ENCODE measurements around the gene EPHA4. TPM values are rescaled to one million over a fixed set of nuclear protein-coding genes. Genes with fewer than 3 reads are reported as not detected.
A peak's percentile ranks its signal among the peaks of the same experiment; 100 is the strongest.

Gene EPHA4
- total and polyA plus RNA-seq, 4 experiments from 2014 or later = 20.9 to 132 (median 79.9) TPM

DNA sequence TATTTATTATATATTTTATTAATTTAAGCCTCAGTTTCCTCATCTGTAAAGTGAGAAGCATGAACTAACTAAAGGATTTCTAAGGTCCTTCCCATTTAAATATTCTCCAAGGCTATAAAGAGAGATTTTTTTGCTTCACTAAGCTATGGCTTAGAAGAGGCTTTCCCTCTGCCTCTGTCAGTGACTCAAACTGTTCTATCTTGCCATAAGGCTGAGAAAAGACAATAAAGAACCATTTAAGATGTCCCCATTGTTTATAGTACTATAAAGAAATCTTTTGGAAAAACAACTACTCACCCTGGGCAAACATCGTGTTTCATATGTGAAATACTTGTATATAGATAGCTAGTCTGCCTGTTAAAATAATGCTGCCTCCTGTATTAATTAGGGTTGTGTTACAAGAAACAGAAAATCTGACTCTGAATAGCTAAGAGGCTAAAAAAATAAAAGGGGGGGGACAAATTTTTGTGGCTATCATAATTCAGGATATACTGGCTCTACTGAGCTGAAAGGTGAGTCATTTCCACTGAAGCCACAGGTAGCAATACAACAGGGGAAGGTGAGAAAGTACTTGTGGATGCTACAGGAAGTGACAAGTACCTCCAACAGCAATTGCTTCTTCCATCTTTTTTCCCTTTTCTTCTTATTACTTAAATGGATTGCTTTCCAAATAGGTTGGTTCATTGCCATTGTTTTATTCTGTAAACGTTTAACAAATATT, 25.4 kb downstream of the EPHA4 start:
- CTCF ChIA-PET (ENCODE audit: partially characterized antibody) = interaction anchor here (1.1 to 2.0 kb wide), 3 partner anchors 11 to 28 kb away, joined by 3 to 8 read pairs (median 4); no protein-coding TSS in a partner anchor
- no peak for DNase-seq
- H3K9me3 Mint-ChIP-seq = no peaks in the 10 kb centered on the region

GRCh38 chr2:221541131-221541735, 30.9 kb downstream of the EPHA4 start:
- Histone ChIP-seq H3K27ac (ENCODE audit: low read depth, low read length) (no peak overlapping the region), H3K9me3 (ENCODE audit: control insufficient read depth in 1 of 2, low read length in 2 of 2) (no peaks in the 10 kb centered on the region), H3K4me1 (ENCODE audit: insufficient read depth, low read length) (no peaks in the 10 kb centered on the region), H3K27me3 (ENCODE audit: insufficient read depth, low read length) (no peaks in the 10 kb centered on the region), H3K4me3 (ENCODE audit: low read length in 2 of 2) (no peak overlapping the region), H3K36me3 (ENCODE audit: insufficient read depth, low read length) (no peaks in the 10 kb centered on the region)
- POLR2A ChIA-PET (ENCODE audit: partially characterized antibody) = interaction anchor here (1.1 to 2.7 kb wide), 2 partner anchors 10 to 23 kb away, joined by 4 to 12 read pairs; no protein-coding TSS in a partner anchor
- Mint-ChIP-seq H3K4me3 (no peak overlapping the region), H3K27me3 (no peaks in the 10 kb centered on the region), H3K4me1 (peaks cover 16 to 44% (median 36%) of the 10 kb centered on the region in 4 donors), H3K27ac (peak overlapping the region in 3 of 7 donors; percentile 44 to 82 (median 45)), H3K36me3 (peaks cover 13 to 36% of the 10 kb centered on the region in 2 donors), H3K9me3 (peaks cover 0 to 8% (median 0%) of the 10 kb centered on the region in 8 donors)
- CTCF ChIA-PET (ENCODE audit: partially characterized antibody) = interaction anchor here (0.8 to 1.1 kb wide), 2 partner anchors 13 to 17 kb away, joined by 3 read pairs; no protein-coding TSS in a partner anchor
- DNase-seq = no peak
- intact Hi-C loops (cut with micrococcal nuclease) = no loop called here

More for the DNA sequence above, 25.4 kb downstream of the EPHA4 start:
- Mint-ChIP-seq H3K4me3 (peak overlapping the region in 1 of 8 donors; percentile 7), H3K27ac (peak overlapping the region in 4 of 7 donors; percentile 12 to 57 (median 28)), H3K4me1 (peaks cover 29 to 40% (median 35%) of the 10 kb centered on the region in 4 donors), H3K27me3 (no peaks in the 10 kb centered on the region), H3K36me3 (peaks cover 8 to 31% of the 10 kb centered on the region in 2 donors)
- no peak overlapping the region for H3K4me3 ChIP-seq (ENCODE audit: low read length in 2 of 2)
- peaks cover 18% of the 10 kb centered on the region for H3K4me1 ChIP-seq (ENCODE audit: insufficient read depth, low read length)
- no peak overlapping the region for H3K27ac ChIP-seq (ENCODE audit: low read depth, low read length)
- no peaks in the 10 kb centered on the region for H3K27me3 ChIP-seq (ENCODE audit: insufficient read depth, low read length)
- intact Hi-C loops (cut with micrococcal nuclease) = no loop called here
- H3K9me3 ChIP-seq (ENCODE audit: control insufficient read depth in 1 of 2, low read length in 2 of 2) = no peaks in the 10 kb centered on the region
- H3K36me3 ChIP-seq (ENCODE audit: insufficient read depth, low read length) = no peaks in the 10 kb centered on the region
- POLR2A ChIA-PET (ENCODE audit: partially characterized antibody) = interaction anchor here (1.2 to 2.4 kb wide), 7 partner anchors 8 to 47 kb away, joined by 3 to 28 read pairs (median 5); no protein-coding TSS in a partner anchor

GRCh38 chr2:221539246-221539645, 32.9 kb downstream of the EPHA4 start:
- H3K27ac Mint-ChIP-seq = peak overlapping the region in 2 of 7 donors; percentile 49 to 59
- H3K9me3 Mint-ChIP-seq = peaks cover 0 to 8% (median 0%) of the 10 kb centered on the region in 8 donors
- no peak for DNase-seq
- Histone ChIP-seq H3K4me3 (ENCODE audit: low read length in 2 of 2) (no peak overlapping the region), H3K4me1 (ENCODE audit: insufficient read depth, low read length) (no peaks in the 10 kb centered on the region), H3K27ac (ENCODE audit: low read depth, low read length) (no peak overlapping the region), H3K36me3 (ENCODE audit: insufficient read depth, low read length) (no peaks in the 10 kb centered on the region), H3K9me3 (ENCODE audit: control insufficient read depth in 1 of 2, low read length in 2 of 2) (no peaks in the 10 kb centered on the region), H3K27me3 (ENCODE audit: insufficient read depth, low read length) (no peaks in the 10 kb centered on the region)
- no peaks in the 10 kb centered on the region for H3K27me3 Mint-ChIP-seq
- peak overlapping the region in 1 of 8 donors; percentile 9 for H3K4me3 Mint-ChIP-seq
- peaks cover 31 to 46% (median 40%) of the 10 kb centered on the region in 4 donors for H3K4me1 Mint-ChIP-seq
- H3K36me3 Mint-ChIP-seq = peaks cover 17 to 27% of the 10 kb centered on the region in 2 donors
- ChIA-PET POLR2A (ENCODE audit: partially characterized antibody) (interaction anchor here (1.0 to 2.7 kb wide), 4 partner anchors 8 to 21 kb away, joined by 3 to 12 read pairs (median 3); no protein-coding TSS in a partner anchor), CTCF (ENCODE audit: partially characterized antibody) (interaction anchor here (0.9 to 1.0 kb wide), 2 partner anchors 13 to 33 kb away, joined by 3 read pairs; no protein-coding TSS in a partner anchor)
- intact Hi-C loops (cut with micrococcal nuclease) = no loop called here

DNA sequence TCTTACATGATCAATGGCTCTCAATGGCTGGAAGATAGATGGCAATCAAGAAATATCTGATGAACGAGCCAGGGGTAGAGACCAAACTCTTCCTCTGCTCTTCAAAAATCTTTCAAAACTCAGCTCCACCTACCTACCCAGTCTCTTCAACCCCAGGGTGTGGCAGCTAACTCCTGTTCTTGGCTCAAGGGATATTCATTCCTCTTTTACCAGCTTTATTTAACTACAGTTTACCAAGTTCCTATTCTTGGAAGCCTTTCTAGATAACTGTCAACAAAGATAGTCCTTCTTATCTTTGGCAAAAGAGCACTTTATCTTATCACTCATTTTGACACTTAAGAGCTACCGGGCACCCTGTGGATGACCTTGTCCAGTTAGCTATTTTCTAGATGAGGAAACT, 36.3 kb downstream of the EPHA4 start:
- ChIA-PET POLR2A (ENCODE audit: partially characterized antibody) (interaction anchor here (1.1 to 2.5 kb wide), 3 partner anchors 17 to 30 kb away, joined by 3 to 19 read pairs (median 4); no protein-coding TSS in a partner anchor), CTCF (ENCODE audit: partially characterized antibody) (interaction anchor here (1.0 to 1.5 kb wide), 2 partner anchors 11 to 18 kb away, joined by 3 to 4 read pairs; no protein-coding TSS in a partner anchor)
- Histone ChIP-seq H3K4me1 (ENCODE audit: insufficient read depth, low read length) (peaks cover 21% of the 10 kb centered on the region), H3K27me3 (ENCODE audit: insufficient read depth, low read length) (no peaks in the 10 kb centered on the region), H3K27ac (ENCODE audit: low read depth, low read length) (no peak overlapping the region), H3K36me3 (ENCODE audit: insufficient read depth, low read length) (no peaks in the 10 kb centered on the region), H3K4me3 (ENCODE audit: low read length in 2 of 2) (no peak overlapping the region), H3K9me3 (ENCODE audit: control insufficient read depth in 1 of 2, low read length in 2 of 2) (no peaks in the 10 kb centered on the region)
- Mint-ChIP-seq H3K4me3 (peak overlapping the region in 1 of 8 donors; percentile 31), H3K27ac (peak overlapping the region in 5 of 7 donors; percentile 9 to 77 (median 52)), H3K27me3 (no peaks in the 10 kb centered on the region), H3K9me3 (peaks cover 0 to 8% (median 0%) of the 10 kb centered on the region in 8 donors), H3K4me1 (peaks cover 39 to 60% (median 52%) of the 10 kb centered on the region in 4 donors), H3K36me3 (peaks cover 18 to 20% of the 10 kb centered on the region in 2 donors)
- no peak for DNase-seq
- intact Hi-C loops (cut with micrococcal nuclease) = no loop called here

- Mint-ChIP-seq H3K4me1 (peaks cover 48 to 65% (median 60%) of the 10 kb centered on the region in 4 donors), H3K27me3 (no peaks in the 10 kb centered on the region), H3K36me3 (peaks cover 9 to 15% of the 10 kb centered on the region in 2 donors), H3K9me3 (peaks cover 0 to 3% (median 0%) of the 10 kb centered on the region in 8 donors), H3K27ac (peak overlapping the region in 6 of 7 donors; percentile 28 to 94 (median 79)), H3K4me3 (no peak overlapping the region)
- DNase-seq = no peak
- Histone ChIP-seq H3K4me1 (ENCODE audit: insufficient read depth, low read length) (peaks cover 46% of the 10 kb centered on the region), H3K27ac (ENCODE audit: low read depth, low read length) (no peak overlapping the region), H3K9me3 (ENCODE audit: control insufficient read depth in 1 of 2, low read length in 2 of 2) (no peaks in the 10 kb centered on the region), H3K36me3 (ENCODE audit: insufficient read depth, low read length) (no peaks in the 10 kb centered on the region), H3K27me3 (ENCODE audit: insufficient read depth, low read length) (no peaks in the 10 kb centered on the region), H3K4me3 (ENCODE audit: low read length in 2 of 2) (no peak overlapping the region)
- intact Hi-C loops (cut with micrococcal nuclease) = no loop called here
- CTCF ChIA-PET (ENCODE audit: partially characterized antibody) = interaction anchor here (0.7 kb wide), 1 partner anchor 22 kb away, joined by 3 read pairs; no protein-coding TSS in a partner anchor
- POLR2A ChIA-PET (ENCODE audit: partially characterized antibody) = interaction anchor here (1.5 to 4.9 kb wide), 2 partner anchors 14 to 33 kb away, joined by 6 to 186 read pairs; no protein-coding TSS in a partner anchor
Observed at GRCh38 chr2:221533299-221533698, 38.8 kb downstream of the EPHA4 start.

DNA sequence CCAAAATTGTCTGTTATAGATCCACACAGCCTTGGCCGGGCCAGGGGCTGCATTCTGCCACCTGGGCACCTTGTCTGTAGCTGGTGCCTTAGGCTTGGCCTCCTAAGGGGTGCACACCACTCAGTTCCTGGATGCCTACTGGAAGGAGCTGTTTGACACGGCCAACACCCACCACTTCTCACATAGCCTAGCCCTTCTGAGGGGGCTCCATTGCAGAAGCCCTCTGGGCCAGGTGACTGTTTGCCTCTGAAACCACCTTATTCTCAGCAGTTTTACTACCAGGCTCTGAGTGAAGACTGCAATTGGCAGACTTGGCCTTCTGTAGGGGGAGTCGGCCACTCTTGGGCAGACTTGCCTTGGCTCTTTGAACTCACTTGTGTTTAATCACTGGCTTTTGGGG, 39.5 kb downstream of the EPHA4 start:
- Mint-ChIP-seq H3K27me3 (no peaks in the 10 kb centered on the region), H3K9me3 (peaks cover 0 to 1% (median 0%) of the 10 kb centered on the region in 8 donors), H3K36me3 (peaks cover 9 to 13% of the 10 kb centered on the region in 2 donors), H3K4me1 (peaks cover 54 to 72% (median 66%) of the 10 kb centered on the region in 4 donors), H3K27ac (peak overlapping the region; percentile 28 to 94 (median 77)), H3K4me3 (peak overlapping the region in 1 of 8 donors; percentile 41)
- no peaks in the 10 kb centered on the region for H3K36me3 ChIP-seq (ENCODE audit: insufficient read depth, low read length)
- CTCF ChIA-PET (ENCODE audit: partially characterized antibody) = no interaction called here
- DNase-seq = no peak
- intact Hi-C loops (cut with micrococcal nuclease) = no loop called here
- H3K4me3 ChIP-seq (ENCODE audit: low read length in 2 of 2) = no peak overlapping the region
- H3K27me3 ChIP-seq (ENCODE audit: insufficient read depth, low read length) = no peaks in the 10 kb centered on the region
- POLR2A ChIA-PET (ENCODE audit: partially characterized antibody) = interaction anchor here (1.5 to 4.9 kb wide), 3 partner anchors 7 to 33 kb away, joined by 6 to 186 read pairs (median 12); no protein-coding TSS in a partner anchor
- H3K4me1 ChIP-seq (ENCODE audit: insufficient read depth, low read length) = peaks cover 53% of the 10 kb centered on the region
- no peaks in the 10 kb centered on the region for H3K9me3 ChIP-seq (ENCODE audit: control insufficient read depth in 1 of 2, low read length in 2 of 2)
- no peak overlapping the region for H3K27ac ChIP-seq (ENCODE audit: low read depth, low read length)
